ENCODE results near the gene CACNA2D2. TPM values are rescaled to one million over a fixed set of nuclear protein-coding genes. Genes with fewer than 3 reads are reported as not detected.
"Not testable (repeated sequence)": the region's sequence is repeated elsewhere in the genome, so short reads cannot be mapped to it uniquely, and the experiment has no call there.

Gene CACNA2D2
- total RNA-seq, 1 donor from 2014 or later = 1.8 TPM

DNA sequence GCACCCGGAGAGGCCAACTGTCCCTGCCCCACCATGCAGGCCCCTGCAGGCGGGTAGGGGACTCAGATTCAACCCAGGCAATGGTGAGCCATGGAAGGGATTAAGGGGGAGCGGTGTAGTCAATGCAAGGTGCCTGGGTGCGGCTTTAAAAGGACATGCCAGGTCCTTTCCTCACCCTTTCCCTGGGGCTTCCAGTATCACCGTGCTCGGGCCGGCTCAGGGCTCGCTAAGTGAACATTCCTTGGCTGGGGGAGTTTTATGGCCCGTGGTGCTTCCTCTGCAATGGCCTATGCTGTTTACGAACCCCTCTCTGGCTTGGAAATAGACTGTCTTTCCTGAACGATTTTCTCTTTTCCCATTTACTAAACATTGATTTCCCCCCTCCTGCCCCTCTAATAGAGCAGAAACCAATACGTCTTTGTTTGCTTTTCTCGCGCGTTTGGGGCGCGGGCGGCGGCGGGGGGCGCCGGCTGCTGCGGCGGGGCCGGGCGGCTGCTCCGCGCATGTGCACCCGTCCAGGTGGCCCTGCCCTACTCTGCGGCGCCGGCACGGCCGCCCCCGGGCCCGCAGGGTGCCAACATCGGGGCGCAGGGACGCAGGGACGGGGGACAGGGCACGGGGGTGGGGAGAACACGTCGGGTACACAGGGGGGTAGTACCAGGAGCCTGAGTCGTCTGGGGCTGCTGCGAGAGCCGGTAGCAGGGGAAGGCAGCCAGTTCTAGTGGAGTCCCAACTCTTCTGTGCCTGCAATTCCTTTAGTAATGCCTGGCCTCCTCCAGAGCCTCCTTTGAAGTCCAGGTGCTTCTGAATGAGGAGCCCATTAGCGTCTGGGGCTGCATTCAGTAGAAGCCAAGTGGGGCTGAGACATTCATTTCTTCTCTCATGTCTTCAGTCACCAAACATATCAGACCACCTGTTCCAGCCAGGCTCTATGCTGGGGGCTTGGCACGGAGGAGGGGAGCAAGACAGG is 26.9 kb upstream of the CACNA2D2 start:
- intact Hi-C loops (cut with micrococcal nuclease) = no loop called here

- intact Hi-C loops (cut with micrococcal nuclease) = no loop called here
Observed at GRCh38 chr3:50525987-50526386, 22.6 kb upstream of the CACNA2D2 start.

DNA sequence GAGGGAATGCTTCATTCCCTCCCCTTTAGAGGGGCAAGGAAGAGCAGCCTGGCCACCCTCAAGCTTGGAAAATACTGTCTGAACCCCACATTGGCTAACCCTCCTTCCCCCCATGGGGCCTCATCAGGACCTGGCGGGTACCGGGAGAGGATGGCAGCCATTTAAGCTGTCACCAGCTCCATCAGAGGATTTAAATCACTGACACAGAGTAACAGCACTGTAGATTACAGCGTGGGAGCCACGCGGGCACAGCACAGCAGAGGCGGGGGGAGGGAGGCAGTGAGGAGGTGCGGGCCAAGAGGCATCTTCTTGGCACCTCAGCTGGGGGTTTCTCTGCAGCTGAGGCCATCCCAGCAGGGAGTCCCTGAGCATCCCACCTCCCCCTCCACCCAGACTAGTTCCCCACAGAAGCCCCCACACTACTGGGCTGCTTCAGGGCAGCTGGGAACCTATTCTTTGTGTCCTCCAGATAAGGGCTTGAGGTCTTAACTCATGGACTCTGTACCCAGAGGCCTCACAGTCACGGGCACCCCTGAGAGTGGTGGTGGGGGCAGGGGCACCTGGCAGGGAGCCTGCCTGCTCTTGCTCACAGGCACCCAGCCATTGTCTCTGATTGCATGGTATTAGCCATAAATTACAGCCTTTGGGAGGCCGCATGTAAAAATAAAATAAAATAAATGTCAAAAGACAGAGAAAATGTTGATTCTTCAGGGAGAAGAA is 21.9 kb upstream of the CACNA2D2 start:
- intact Hi-C loops (cut with micrococcal nuclease) = no loop called here

DNA sequence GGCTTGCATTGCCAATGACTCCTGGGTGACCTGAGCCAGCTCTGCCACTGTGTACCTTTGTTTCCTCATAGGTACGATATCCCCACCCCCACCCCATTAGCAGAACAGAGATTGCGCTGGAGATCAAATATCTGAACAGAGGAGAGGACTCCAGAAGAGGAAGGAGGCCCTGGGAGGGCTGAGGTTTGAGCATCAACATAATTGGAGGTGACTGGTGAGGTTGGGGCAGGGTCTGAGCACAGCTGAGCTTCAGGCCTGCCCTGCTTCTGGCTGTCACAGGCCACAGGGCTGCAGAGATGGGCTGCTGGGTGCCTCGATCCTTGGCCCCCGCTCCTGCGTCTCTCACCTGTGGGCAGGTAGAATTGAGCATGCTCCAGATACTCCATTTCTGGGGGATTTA is 21.3 kb upstream of the CACNA2D2 start:
- intact Hi-C loops (cut with micrococcal nuclease) = no loop called here

DNA sequence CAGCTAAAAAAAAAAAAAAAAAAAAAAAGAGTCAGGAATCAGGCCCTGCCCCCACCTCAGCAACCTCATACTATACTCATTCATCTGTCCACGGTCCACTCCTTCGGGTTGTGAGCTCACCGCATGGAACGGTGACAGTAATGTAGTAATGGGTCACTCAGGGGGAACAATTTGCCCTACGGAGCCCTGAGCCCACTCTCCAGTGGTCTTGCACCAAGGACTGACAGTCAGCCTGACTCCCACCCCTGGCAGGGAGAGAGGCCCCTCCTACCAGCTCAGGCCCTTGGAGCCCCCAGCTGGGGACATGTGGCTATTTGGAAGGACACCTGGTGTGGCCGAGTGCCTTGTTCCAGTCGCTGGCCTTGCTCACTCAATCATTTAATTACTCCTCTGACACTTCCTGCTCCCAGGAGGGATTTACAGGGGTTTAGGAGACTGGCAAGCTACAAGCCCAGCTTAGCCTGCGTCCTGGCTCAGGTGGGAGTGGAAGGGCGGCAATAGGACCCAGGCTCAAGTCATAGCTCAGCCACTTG is 19.9 kb upstream of the CACNA2D2 start:
- intact Hi-C loops (cut with micrococcal nuclease) = no loop called here

GRCh38 chr3:50521572-50521971 is 18.1 kb upstream of the CACNA2D2 start:
- intact Hi-C loops (cut with micrococcal nuclease) = no loop called here

DNA sequence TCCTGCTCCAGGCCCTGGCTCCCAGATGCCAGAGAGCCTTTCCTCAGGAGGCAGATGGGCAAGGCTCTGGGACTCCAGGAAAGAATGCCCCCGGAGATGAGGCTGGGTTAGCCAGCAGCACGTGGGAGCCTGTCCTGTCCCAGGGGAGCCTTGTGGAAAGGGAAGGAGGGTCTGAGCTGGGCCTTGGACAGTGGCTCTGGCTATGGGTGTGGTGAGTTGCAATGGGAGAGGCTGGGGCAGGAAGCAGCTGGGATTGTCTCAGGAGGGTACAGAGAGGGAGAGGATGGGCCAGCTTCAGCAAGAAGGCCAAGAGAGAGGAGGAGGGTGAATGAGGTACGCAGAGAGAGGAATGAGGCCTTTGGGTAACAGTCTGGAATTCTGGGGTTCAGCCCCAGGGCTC is 17.4 kb upstream of the CACNA2D2 start:
- intact Hi-C loops (cut with micrococcal nuclease) = no loop called here

GRCh38 chr3:50519471-50520089 is 16.1 kb upstream of the CACNA2D2 start:
- intact Hi-C loops (cut with micrococcal nuclease) = loop anchor here (1.0 to 2.0 kb wide), 4 partner anchors 23 to 95 kb away; no protein-coding TSS in a partner anchor

DNA sequence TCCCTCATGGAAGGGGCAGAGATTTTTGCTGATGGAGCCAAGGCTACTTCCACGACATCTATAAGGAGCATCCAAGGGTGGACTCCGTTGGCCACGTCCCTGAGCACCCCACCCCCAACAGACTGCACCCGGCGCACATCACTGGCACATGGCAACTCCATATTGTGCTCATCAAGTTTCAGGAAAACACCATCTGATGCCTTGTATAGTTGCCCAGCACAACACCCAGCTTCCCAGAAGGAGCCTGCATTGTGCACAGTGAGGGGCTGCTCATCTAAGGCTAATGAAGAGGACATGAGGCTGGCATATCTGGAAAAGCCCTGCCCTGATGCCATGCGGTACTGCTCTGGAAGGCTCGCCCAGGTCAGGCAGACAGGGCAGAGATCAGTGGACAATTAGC is 15.0 kb upstream of the CACNA2D2 start:
- intact Hi-C loops (cut with micrococcal nuclease) = loop anchor here (2.0 kb wide), 1 partner anchor 24 kb away; no protein-coding TSS in a partner anchor

DNA sequence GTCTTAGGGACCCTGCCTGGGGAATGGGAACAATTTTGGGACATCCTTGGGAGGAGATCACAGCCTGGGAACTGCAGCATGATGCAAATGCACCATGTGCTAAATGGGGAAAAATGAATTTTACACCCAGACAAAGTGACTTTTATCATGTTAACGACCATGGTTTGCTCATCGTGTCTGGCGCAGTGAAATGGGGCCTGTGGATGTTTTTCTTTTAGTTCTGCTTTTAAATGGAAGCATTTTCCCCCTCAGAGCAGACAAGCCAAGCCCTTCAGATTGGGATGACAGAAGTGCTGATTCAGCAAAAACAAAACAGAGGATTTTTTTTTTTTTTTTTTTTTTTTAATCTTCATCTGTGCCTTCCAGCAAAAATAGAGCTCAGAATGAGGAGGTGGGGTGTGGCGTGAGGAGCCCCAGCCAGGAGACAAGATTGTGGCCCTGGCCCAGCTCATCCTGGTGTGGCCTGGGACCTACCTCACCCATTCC is 14.3 kb upstream of the CACNA2D2 start:
- intact Hi-C loops (cut with micrococcal nuclease) = loop anchor here (2.0 kb wide), 1 partner anchor 25 kb away; no protein-coding TSS in a partner anchor

DNA sequence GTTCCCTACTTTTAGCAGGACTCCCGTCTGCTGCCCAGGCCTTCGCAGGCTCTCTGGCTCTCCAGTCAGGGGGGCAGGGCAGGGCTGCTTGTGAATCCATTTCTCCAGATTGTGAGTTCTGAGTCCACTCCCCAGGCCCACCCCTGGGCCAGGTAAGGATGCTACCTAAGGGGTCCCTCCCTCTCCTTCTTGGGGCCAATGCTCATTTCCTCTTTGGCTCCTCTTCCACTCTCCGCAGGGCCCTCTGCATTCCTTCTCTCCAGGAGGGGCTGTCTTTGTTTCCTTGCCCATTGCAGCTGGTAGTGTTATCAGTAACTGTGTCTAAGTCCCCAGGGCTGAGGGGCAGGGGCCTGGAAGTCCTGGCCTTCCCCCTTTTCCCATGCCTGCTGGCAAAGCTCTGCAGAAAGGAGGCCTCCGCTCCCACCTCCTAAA is 13.0 kb upstream of the CACNA2D2 start:
- intact Hi-C loops (cut with micrococcal nuclease) = no loop called here

GRCh38 chr3:50515565-50516439 is 12.4 kb upstream of the CACNA2D2 start:
- intact Hi-C loops (cut with micrococcal nuclease) = no loop called here

GRCh38 chr3:50512908-50513307 is 9.5 kb upstream of the CACNA2D2 start:
- intact Hi-C loops (cut with micrococcal nuclease) = not testable (repeated sequence)

GRCh38 chr3:50512131-50512530 is 8.7 kb upstream of the CACNA2D2 start:
- intact Hi-C loops (cut with micrococcal nuclease) = no loop called here

DNA sequence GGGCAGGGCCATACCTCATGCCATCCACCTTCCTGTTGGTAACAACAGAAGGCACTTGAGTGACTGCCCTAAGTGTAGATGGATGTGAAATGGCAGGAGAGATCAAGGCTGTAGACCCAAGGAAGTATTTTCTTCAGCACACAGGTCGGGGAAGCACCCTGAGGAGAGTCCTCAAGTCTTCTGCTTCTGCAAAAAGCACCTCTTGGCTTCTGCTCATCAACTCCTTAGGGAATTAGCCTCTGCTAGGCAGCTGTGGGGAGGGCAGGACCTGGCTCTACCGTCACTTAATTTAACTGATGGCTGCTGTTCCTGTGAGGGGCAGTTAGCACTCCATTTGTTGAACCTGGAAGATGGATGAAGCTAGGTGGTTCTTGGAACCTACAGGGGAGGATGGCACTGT is 6.9 kb upstream of the CACNA2D2 start:
- intact Hi-C loops (cut with micrococcal nuclease) = no loop called here

GRCh38 chr3:50509715-50510114 is 6.3 kb upstream of the CACNA2D2 start:
- intact Hi-C loops (cut with micrococcal nuclease) = no loop called here

GRCh38 chr3:50508821-50509220 is 5.4 kb upstream of the CACNA2D2 start:
- intact Hi-C loops (cut with micrococcal nuclease) = no loop called here

- intact Hi-C loops (cut with micrococcal nuclease) = no loop called here
Observed at GRCh38 chr3:50506169-50506568, 2.7 kb upstream of the CACNA2D2 start.

DNA sequence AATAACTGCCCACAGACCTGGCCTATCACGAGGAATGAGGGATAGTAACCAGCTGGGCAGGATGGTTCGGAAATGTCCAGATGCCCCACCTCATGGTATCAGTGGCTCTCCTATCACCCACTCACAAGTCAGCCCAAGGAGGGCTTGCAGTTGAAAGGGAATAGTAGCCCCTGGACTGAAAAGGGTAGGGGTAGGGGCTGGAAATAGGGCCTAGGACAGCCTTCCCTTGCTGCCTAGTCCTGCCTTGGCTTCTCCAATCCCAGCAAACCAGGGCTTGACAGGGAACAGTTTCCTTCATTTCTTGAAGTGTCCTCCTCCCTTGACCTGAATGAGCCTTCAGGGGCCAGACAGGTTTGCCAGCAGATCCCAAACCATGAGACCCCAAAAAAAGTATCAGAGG is 1.2 kb upstream of the CACNA2D2 start:
- intact Hi-C loops (cut with micrococcal nuclease) = no loop called here
